Measurements from ENCODE around the gene TARBP1. TPM values are rescaled to one million over a fixed set of nuclear protein-coding genes. Genes with fewer than 3 reads are reported as not detected.

TARBP1 gene
- total and polyA plus RNA-seq, 2 of the 13 experiments (the other 11 are each of a cell fraction or from before 2014, with no cell fraction given), result 37.7 to 67.0 TPM

DNA sequence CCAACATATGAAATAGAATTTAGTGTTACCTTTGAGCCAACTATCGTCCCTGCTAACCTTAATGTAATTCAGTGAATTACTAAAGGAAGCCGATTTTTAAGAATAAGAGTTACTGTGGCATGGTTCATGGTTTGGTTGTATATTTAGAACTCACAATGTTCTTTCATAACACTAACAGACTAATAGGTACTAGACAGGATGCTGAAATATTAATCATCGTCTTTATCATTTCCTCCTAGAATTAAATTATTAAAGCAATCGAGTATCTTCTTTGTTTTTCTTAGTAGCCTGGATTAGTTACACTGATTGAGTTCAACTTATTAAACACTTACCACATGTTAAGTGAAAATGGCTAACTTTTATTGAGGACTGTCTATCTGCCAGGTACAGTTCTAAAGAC, 47.7 kb downstream of the TARBP1 start (continued):
- TF ChIP-seq ZKSCAN1 (IDR thresholded peaks at IDR 0.05; ENCODE audit: low read length), result no peak
- TF ChIP-seq ZBTB20 (CRISPR knock-in tag; IDR thresholded peaks at IDR 0.05; ENCODE audit: borderline replicate concordance, low read depth), result no peak
- TF ChIP-seq ZNF850 (CRISPR knock-in tag; conservative IDR thresholded peaks at IDR 0.05), result no peak
- TF ChIP-seq ZNF326 (CRISPR knock-in tag; IDR thresholded peaks at IDR 0.05; ENCODE audit: borderline replicate concordance), result no peak
- TF ChIP-seq, protein P1, sequence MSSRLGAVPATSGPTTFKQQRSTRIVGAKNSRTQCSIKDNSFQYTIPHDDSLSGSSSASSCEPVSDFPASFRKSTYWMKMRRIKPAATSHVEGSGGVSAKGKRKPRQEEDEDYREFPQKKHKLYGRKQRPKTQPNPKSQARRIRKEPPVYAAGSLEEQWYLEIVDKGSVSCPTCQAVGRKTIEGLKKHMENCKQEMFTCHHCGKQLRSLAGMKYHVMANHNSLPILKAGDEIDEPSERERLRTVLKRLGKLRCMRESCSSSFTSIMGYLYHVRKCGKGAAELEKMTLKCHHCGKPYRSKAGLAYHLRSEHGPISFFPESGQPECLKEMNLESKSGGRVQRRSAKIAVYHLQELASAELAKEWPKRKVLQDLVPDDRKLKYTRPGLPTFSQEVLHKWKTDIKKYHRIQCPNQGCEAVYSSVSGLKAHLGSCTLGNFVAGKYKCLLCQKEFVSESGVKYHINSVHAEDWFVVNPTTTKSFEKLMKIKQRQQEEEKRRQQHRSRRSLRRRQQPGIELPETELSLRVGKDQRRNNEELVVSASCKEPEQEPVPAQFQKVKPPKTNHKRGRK (CRISPR knock-in tag; IDR thresholded peaks at IDR 0.05), result no peak
- TF ChIP-seq NFIB (CRISPR knock-in tag; IDR thresholded peaks at IDR 0.05; ENCODE audit: borderline replicate concordance), result no peak
- TF ChIP-seq ZNF430 (CRISPR knock-in tag; IDR thresholded peaks at IDR 0.05), result no peak
- TF ChIP-seq ZNF776 (CRISPR knock-in tag; IDR thresholded peaks at IDR 0.05), result no peak

DNA sequence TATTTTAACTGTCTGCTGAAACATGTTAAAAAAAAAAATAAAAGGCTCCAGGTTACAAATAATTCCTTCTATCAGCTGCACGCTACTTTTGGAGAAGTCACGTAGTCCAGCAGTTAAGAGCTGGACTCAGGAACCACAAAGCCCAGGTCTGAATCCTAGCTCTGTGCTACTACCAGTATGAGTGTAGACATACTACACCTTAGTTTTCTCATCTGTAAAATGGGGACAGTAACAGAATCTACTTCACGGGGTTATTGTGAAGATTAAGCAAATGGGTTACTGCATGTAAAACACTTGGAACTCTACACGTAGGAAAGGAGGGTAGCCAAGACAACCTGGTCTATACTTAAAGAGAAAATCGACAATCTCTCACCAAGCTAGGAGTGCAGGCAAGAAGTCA, 48.3 kb downstream of the TARBP1 start:
- intact Hi-C loops (cut with micrococcal nuclease; ENCODE audit: unreplicated experiment), result no loop called here
- no peak for FAIRE-seq
- ATAC-seq, result no peak
- TF ChIP-seq ZNF629 (CRISPR knock-in tag; conservative IDR thresholded peaks at IDR 0.05) (peak; percentile 61), IRX3 (CRISPR knock-in tag; IDR thresholded peaks at IDR 0.05; ENCODE audit: borderline replicate concordance, low read depth) (no peak)
- ChIA-PET CTCF (ENCODE audit: low intra/inter-chr PET ratio, low total read pairs) (no interaction called here), POLR2A (no interaction called here)
- Histone ChIP-seq H3K9me3 (ENCODE audit: low read length) (no peaks in the 10 kb centered on the region), H3K27me3 (ENCODE audit: control insufficient read depth in 1 of 2, insufficient read depth in 2 of 2, low read length in 2 of 2) (no peaks in the 10 kb centered on the region), H3K36me3 (replicated peaks in 1 of 2; ENCODE audit: control insufficient read depth in 1 of 2, insufficient read depth in 2 of 2, low read length in 2 of 2) (peaks cover 15 to 75% of the 10 kb centered on the region in 2 experiments), H3K4me1 (ENCODE audit: insufficient read depth, low read length) (no peaks in the 10 kb centered on the region), H4K20me1 (ENCODE audit: insufficient read depth, low read length) (no peaks in the 10 kb centered on the region), H3K27ac (ENCODE audit: extremely low read length, insufficient read depth, low read length) (no peak overlapping the region), H2AFZ (ENCODE audit: low read length) (no peak overlapping the region), H3K79me2 (ENCODE audit: insufficient read depth, low read length) (no peaks in the 10 kb centered on the region), H3K9ac (ENCODE audit: insufficient read depth, low read depth, low read length) (no peak overlapping the region), H3K4me3 (replicated peaks in 1 of 3; ENCODE audit: insufficient read depth in 1 of 3, low read depth in 2 of 3, low read length in 3 of 3) (no peak overlapping the region), H3K4me2 (ENCODE audit: low read depth, low read length) (no peak overlapping the region)
- BruUV-seq (replicated peaks), result no TSS peak
- in situ Hi-C loops (cut with HindIII; ENCODE audit: extremely low pct_ligation_motif_present, low pct_unique_long_range_greater_than_20kb), result no loop called here
- WGBS (ENCODE audit: low lambda C conversion rate), result 97% methylated on average over 5 of the region's 5 CpGs
- no peak for DNase-seq (ENCODE audit: low spot score)
